PC-9 (cell line): ENCODE results near the gene ZFP36L1. TPM values are rescaled to one million over a fixed set of nuclear protein-coding genes. Genes with fewer than 3 reads are reported as not detected.

Experiments used
- Bru-seq: library from RNA; stranded (reverse); fragments of 400-500 nt; gene quantifications from one replicate; lab custom pipeline; 2021; lab: Mats Ljungman, UMichigan
- BruChase-seq, 2 experiments: library from RNA; stranded (reverse); fragments of 400-500 nt; gene quantifications; one replicate each; lab custom pipeline; 2021; lab: Mats Ljungman, UMichigan
- BruUV-seq: library from RNA; stranded (reverse); fragments of 400-500 nt; replicated peaks from 2 replicates; lab custom pipeline; 2021; lab: Mats Ljungman, UMichigan
- CTCF ChIA-PET: fragments of 300-600 bp; sonication (Branson Sonifier 250); formaldehyde crosslinking; loops from one replicate; lab custom pipeline; 2022; ENCODE audit warnings: antibody characterized with exemption; lab: Charles Lee
- POLR2A ChIA-PET: fragments of 300-600 bp; sonication (Branson Sonifier 250); formaldehyde crosslinking; loops from one replicate; lab custom pipeline; 2022; ENCODE audit warnings: antibody characterized with exemption; ENCODE audit not compliant: unreplicated experiment; lab: Charles Lee
- DNase-seq, 2 experiments: peaks; one replicate each; pipeline versions ENCODE4 v3.0.0 to v3.0.0-alpha.2; 2015 to 2022; ENCODE audit warnings: mixed read lengths in 1 of 2
- H2AFZ ChIP-seq: fragments of 200-600 bp; sonication (generic); 2 replicates; pipeline ENCODE4 v1.8.1; 2017; ENCODE audit warnings: antibody characterized with exemption
- H3F3A ChIP-seq: fragments of 200-600 bp; sonication (generic); 2 replicates; pipeline ENCODE4 v1.8.1; 2017; ENCODE audit warnings: antibody characterized with exemption, mild to moderate bottlenecking, low read depth; ENCODE audit not compliant: insufficient read depth
- H3K27ac ChIP-seq: fragments of 200-600 bp; sonication (generic); 2 replicates; pipeline ENCODE4 v1.6.1; 2016; ENCODE audit warnings: mixed run types
- H3K27me3 ChIP-seq: fragments of 200-600 bp; sonication (generic); 2 replicates; pipeline ENCODE4 v1.6.1; 2016; ENCODE audit warnings: low read depth, mixed run types; ENCODE audit not compliant: insufficient read depth
- H3K36me3 ChIP-seq: fragments of 200-600 bp; sonication (generic); 2 replicates; pipeline ENCODE4 v1.6.1; 2016; ENCODE audit warnings: low read depth, mixed run types
- H3K4me1 ChIP-seq: fragments of 200-600 bp; sonication (generic); replicated peaks from 2 replicates; pipeline ENCODE4 v1.6.1; 2016; ENCODE audit warnings: mixed run types; ENCODE audit not compliant: insufficient read depth
- H3K4me2 ChIP-seq: fragments of 200-600 bp; sonication (generic); 2 replicates; pipeline ENCODE4 v1.6.1; 2017; ENCODE audit warnings: mixed run types
- H3K4me3 ChIP-seq: fragments of 200-600 bp; sonication (generic); 2 replicates; pipeline ENCODE4 v1.6.1; 2016; ENCODE audit warnings: mixed run types
- H3K79me2 ChIP-seq: fragments of 200-600 bp; sonication (generic); 2 replicates; pipeline ENCODE4 v1.6.1; 2017; ENCODE audit warnings: low read depth, mixed run types
- H3K9me2 ChIP-seq: fragments of 200-600 bp; sonication (generic); 2 replicates; pipeline ENCODE4 v1.8.1; 2017; ENCODE audit warnings: mild to moderate bottlenecking; ENCODE audit not compliant: insufficient read depth
- H3K9me3 ChIP-seq: fragments of 200-600 bp; sonication (generic); 2 replicates; pipeline ENCODE4 v1.8.1; 2016; ENCODE audit warnings: low read depth; ENCODE audit not compliant: insufficient read depth
- H4K20me1 ChIP-seq: fragments of 200-600 bp; sonication (generic); 2 replicates; pipeline ENCODE4 v1.8.1; 2017; ENCODE audit not compliant: insufficient read depth
- EZH2 ChIP-seq: fragments of 200-600 bp; sonication (generic); IDR thresholded peaks from 2 replicates; pipeline ENCODE4 v1.8.0; 2017; ENCODE audit warnings: antibody characterized with exemption, low read depth
- intact Hi-C: fragments of 100-400 bp; cut with micrococcal nuclease; formaldehyde crosslinking; loops from one replicate; pipeline ENCODE4 v1.10.0; 2022; ENCODE audit not compliant: unreplicated experiment
- long read RNA-seq: library from polyadenylated mRNA; stranded (forward); transcript quantifications from one replicate; pipeline ENCODE4 v2.0.0, GENCODE V29; 2022
- total RNA-seq: library from RNA; stranded (reverse); gene quantifications from 2 replicates; pipeline ENCODE4 v1.2.3, GENCODE V29; 2021
- TF ChIP-seq, protein P1 (sequence below): fragments of 200-600 bp; sonication (generic); conservative IDR thresholded peaks from 2 replicates; pipeline ENCODE4 v1.6.1; 2017; ENCODE audit warnings: mixed run types, antibody characterized with exemption, mild to moderate bottlenecking, moderate library complexity

The ZFP36L1 gene, protein sequence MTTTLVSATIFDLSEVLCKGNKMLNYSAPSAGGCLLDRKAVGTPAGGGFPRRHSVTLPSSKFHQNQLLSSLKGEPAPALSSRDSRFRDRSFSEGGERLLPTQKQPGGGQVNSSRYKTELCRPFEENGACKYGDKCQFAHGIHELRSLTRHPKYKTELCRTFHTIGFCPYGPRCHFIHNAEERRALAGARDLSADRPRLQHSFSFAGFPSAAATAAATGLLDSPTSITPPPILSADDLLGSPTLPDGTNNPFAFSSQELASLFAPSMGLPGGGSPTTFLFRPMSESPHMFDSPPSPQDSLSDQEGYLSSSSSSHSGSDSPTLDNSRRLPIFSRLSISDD
- 179 and 237 TPM in 2 replicates for total RNA-seq
- percentile 100 among the genes with signal in this experiment for Bru-seq, nascent RNA
- percentile 100 among the genes with signal in this experiment for BruChase-seq, experiment 1, labeled RNA remaining after a 2-hour chase
- BruChase-seq, experiment 2, labeled RNA remaining after a 6-hour chase = percentile 99 among the genes with signal in this experiment
- long read RNA-seq, transcript ZFP36L1-202 (2 exons, 3,190 nt) = major isoform, 144 of 222 reads
- long read RNA-seq, partial matches to known transcripts = 1 of 222 reads
- long read RNA-seq, other reads (novel, unspliced or antisense) = 76 of 222 reads

DNA sequence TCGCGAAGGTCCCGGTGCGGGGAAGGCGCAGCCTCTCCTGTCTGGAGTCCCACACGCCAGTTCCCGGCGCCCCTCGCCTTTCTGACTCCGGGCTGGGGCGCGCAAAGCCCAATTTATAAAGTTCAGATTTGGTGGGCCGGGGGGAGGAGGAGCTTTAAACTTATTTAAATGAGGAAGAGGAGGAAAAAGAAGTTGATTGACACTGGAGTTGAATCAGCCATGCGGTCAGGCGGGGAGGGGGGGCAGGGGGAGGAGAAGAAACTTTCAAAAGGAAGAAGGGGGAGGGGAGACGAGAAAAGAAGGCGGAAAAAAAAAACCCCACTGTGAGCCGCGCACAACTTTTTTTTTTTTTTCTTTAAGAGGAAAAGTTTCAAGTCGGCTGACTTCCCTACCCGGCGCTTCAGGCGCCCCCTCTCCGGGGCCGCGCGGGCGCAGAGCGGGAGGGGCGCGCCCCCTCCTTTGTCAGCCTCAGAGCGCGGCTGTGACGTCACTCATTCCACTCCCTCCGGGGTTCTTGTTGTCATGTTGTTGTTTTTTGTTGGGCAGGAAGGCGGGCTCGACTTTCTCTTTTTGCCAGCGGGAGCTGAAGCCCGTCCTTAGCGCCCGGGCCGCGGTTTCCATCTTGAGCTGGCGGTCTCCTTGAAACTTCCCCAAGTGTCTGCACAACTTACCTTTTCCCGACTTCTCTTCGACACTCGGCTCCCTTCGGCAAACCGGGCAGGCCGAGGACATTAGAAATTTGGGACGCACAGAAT is at the start of gene ZFP36L1:
ZFP36L1 (minus strand) TSS at position 89 of the 755 bp plus-strand sequence. CDS start 129 bp downstream, outside the sequence.
- ChIA-PET POLR2A (interaction anchor here (0.5 to 2.5 kb wide), 28 partner anchors 16 to 1872 kb away, joined by 3 to 26 read pairs (median 6); no protein-coding TSS in a partner anchor), CTCF (interaction anchor here (0.6 to 0.7 kb wide), 2 partner anchors 98 to 436 kb away, joined by 3 to 4 read pairs; no protein-coding TSS in a partner anchor)
- Histone ChIP-seq H3K4me3 (peak within 1 kb of the TSS; percentile 95), H3K4me2 (peak within 1 kb of the TSS; percentile 100), H3F3A (peaks cover 76% of the 10 kb centered on the region), H3K27ac (peak within 1 kb of the TSS; percentile 98), H3K9me3 (no peaks in the 10 kb centered on the region), H2AFZ (no peak within 1 kb of the TSS), H3K4me1 (peaks cover 20% of the 10 kb centered on the region), H3K9me2 (no peaks in the 10 kb centered on the region), H3K36me3 (peaks cover 37% of the 10 kb centered on the region), H4K20me1 (peaks cover 32% of the 10 kb centered on the region), H3K27me3 (no peaks in the 10 kb centered on the region), H3K79me2 (peaks cover 81% of the 10 kb centered on the region)
- no TSS peak for BruUV-seq
- DNase-seq = peak; percentile 93 to 94
- no peak for TF ChIP-seq EZH2
- TF ChIP-seq, protein P1, sequence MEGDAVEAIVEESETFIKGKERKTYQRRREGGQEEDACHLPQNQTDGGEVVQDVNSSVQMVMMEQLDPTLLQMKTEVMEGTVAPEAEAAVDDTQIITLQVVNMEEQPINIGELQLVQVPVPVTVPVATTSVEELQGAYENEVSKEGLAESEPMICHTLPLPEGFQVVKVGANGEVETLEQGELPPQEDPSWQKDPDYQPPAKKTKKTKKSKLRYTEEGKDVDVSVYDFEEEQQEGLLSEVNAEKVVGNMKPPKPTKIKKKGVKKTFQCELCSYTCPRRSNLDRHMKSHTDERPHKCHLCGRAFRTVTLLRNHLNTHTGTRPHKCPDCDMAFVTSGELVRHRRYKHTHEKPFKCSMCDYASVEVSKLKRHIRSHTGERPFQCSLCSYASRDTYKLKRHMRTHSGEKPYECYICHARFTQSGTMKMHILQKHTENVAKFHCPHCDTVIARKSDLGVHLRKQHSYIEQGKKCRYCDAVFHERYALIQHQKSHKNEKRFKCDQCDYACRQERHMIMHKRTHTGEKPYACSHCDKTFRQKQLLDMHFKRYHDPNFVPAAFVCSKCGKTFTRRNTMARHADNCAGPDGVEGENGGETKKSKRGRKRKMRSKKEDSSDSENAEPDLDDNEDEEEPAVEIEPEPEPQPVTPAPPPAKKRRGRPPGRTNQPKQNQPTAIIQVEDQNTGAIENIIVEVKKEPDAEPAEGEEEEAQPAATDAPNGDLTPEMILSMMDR = no peak
- intact Hi-C loops = loop anchor here (1.0 to 5.0 kb wide), 6 partner anchors 23 to 652 kb away; no protein-coding TSS in a partner anchor

DNA sequence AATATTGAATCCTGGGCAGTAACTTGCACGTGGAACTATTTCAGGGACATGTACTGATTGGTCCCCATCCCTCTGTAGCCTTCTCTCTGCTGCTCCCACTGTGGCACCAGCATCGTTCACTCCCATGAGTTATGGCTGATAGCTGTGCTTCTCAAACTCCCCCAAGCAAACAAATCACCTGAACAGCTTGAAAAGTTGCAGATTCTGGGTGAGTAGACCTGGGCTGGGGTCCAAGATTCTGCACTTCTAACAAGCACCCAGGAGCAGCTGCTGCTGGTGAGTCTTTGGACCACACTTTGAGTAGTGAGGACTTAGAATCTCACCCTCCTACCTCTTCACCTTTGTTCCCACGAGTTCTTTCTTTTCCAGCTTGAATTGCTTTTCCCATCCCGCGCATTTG is 49.4 kb upstream of the ZFP36L1 start:
- Histone ChIP-seq H3K36me3 (peaks cover 17% of the 10 kb centered on the region), H3K4me2 (no peak overlapping the region), H3K79me2 (no peaks in the 10 kb centered on the region), H3K4me3 (no peak overlapping the region), H3K27ac (no peak overlapping the region), H4K20me1 (no peaks in the 10 kb centered on the region), H3K27me3 (no peaks in the 10 kb centered on the region), H3F3A (no peaks in the 10 kb centered on the region), H3K9me3 (peaks cover 3% of the 10 kb centered on the region), H3K9me2 (no peaks in the 10 kb centered on the region), H3K4me1 (no peaks in the 10 kb centered on the region), H2AFZ (no peak overlapping the region)
- CTCF ChIA-PET = no interaction called here
- DNase-seq = no peak
- intact Hi-C loops = loop anchor here (5.0 kb wide), 2 partner anchors 900 to 1005 kb away; no protein-coding TSS in a partner anchor
- no TSS peak for BruUV-seq
- TF ChIP-seq EZH2 = no peak
- TF ChIP-seq, protein P1 = no peak
- POLR2A ChIA-PET = no interaction called here
